Activated T-cell treated with anti-CD3 and anti-CD28 coated beads, Interleukin-2, amount 50 U/mL, for 24 hours (primary cell): Measurements from ENCODE around the gene BTBD2.

ENCODE experiments used
- DNase-seq: peaks from one replicate; pipeline ENCODE4 v3.0.0-alpha.2; 2020
- H3K27ac Mint-ChIP-seq: 2 replicates; pipeline ENCODE4 v1.8.0; 2020; ENCODE audit warnings: mild to moderate bottlenecking, mixed read lengths
- H3K27me3 Mint-ChIP-seq: 2 replicates; pipeline ENCODE4 v1.8.0; 2020; ENCODE audit warnings: mixed read lengths
- H3K36me3 Mint-ChIP-seq: 2 replicates; pipeline ENCODE4 v1.8.0; 2020; ENCODE audit warnings: low read depth, mixed read lengths
- H3K4me1 Mint-ChIP-seq: 2 replicates; pipeline ENCODE4 v1.8.0; 2020; ENCODE audit warnings: low read depth, mixed read lengths
- H3K4me3 Mint-ChIP-seq: 2 replicates; pipeline ENCODE4 v1.8.0; 2020; ENCODE audit warnings: mild to moderate bottlenecking, moderate library complexity, mixed read lengths
- H3K9me3 Mint-ChIP-seq: 2 replicates; pipeline ENCODE4 v1.8.0; 2020; ENCODE audit warnings: mixed read lengths

The BTBD2 gene

DNA sequence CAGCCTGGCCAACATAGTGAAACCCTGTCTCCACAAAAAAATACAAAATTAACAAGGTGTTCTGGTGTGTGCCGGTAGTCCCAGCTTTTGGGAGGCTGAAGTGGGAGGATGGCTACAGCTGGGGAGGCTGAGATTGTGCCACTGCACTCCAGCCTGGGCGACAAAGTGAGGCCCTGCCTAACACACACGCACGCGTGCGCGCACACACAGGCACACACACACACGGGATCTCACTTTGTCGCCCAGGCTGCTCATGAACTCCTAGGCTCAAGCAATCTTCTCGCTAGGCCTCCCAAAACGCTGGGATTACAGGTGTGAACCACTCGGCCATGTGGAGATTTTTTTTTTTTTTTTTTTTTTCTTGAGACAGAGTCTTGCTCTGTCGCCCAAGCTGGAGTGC, 3.2 kb upstream of the BTBD2 start:
- Mint-ChIP-seq H3K4me3 (no peak overlapping the region), H3K27ac (no peak overlapping the region), H3K27me3 (no peaks in the 10 kb centered on the region)

DNA sequence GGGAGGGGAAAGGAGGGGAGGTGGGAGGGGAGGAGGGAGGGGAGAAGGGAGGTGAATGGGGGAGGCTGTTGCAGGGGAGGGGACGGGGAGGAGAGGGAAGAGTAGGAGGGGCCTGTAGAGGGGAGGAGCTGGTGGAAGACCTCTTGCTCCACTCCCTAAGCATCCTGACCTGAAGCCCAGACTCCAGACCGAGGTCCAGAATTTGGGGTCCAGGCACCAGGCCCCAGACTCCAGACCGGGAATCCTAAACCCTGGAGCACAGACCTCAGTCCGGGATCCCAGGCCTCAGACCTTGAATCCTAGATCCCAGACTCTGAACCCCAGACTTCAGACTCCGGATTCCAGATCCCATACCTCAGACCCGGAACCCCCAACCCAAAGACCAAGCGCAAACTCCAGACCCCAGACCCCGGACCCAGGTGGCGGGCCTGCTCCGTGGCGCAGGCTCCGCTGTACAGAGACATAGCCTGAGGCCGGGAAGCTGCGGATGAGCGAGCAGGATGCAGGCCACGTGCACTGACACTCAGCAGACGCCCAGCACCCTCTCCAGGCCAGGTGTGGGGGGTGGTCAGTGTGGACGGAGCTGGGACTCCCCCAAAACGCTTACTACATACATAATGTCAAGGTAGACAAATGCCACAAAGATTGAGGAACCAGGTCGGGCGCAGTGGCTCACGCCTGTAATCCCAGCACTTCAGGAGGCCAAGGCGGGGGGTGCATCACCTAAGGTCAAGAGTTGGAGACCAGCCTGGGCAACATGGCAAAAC, 710 bp upstream of the BTBD2 start:
- H3K4me1 Mint-ChIP-seq, result peaks cover 18% of the 10 kb centered on the region
- peaks cover 5% of the 10 kb centered on the region for H3K36me3 Mint-ChIP-seq
- peak; percentile 58 for DNase-seq
- H3K4me3 Mint-ChIP-seq, result peak overlapping the region; percentile 56
- peak overlapping the region; percentile 63 for H3K27ac Mint-ChIP-seq
- no peaks in the 10 kb centered on the region for H3K9me3 Mint-ChIP-seq
- no peaks in the 10 kb centered on the region for H3K27me3 Mint-ChIP-seq

More for the DNA sequence above, 3.2 kb upstream of the BTBD2 start:
- no peaks in the 10 kb centered on the region for H3K36me3 Mint-ChIP-seq
- peaks cover 13% of the 10 kb centered on the region for H3K4me1 Mint-ChIP-seq
- H3K9me3 Mint-ChIP-seq, result no peaks in the 10 kb centered on the region
- DNase-seq, result no peak

DNA sequence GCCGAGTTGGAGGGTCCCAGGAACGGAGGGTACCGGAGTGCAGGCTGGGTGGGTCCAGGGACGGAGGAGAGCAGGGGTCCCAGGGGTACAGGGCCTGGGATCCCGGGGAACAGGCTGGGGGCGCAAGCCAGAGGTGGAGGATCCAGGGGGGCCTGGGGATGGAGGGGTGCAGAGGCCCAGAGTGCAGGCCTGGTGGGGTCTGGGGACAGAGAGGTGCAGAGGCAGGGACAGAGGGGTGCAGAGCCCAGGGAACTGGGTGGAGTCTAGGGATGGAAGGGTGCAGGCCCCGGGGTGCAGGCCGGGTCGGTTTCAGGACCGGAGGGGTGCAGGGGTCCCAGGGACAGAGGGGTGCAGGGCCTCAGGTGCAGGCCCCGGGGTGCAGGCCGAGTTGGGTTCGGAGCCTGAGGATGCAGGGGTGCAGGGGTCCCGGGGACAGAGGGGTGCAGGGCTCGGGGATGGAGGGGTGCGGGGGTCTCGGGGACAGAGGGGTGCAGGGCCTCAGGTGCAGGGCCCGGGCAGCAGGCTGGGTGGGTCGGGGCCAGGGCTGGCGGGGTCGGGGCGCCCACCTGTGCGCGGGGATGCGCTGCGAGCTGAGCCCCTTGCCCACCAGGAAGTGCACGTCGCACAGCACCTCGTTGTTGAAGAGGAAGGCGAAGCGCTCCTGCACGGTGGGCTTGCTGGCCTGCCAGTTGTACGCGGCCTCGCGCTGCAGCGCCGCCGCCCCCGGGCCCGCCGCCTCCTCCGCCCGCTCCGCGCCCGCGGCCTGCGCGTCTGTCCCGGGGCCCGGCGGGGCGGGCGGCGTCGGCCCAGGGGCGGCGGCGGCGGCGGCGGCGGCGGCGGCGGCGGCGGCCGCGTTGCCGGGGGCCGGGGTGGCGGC, 545 bp downstream of the BTBD2 start:
- H3K9me3 Mint-ChIP-seq, result no peaks in the 10 kb centered on the region
- peak; percentile 65 for DNase-seq
- H3K36me3 Mint-ChIP-seq, result peaks cover 5% of the 10 kb centered on the region
- peak overlapping the region; percentile 69 for H3K4me3 Mint-ChIP-seq
- no peaks in the 10 kb centered on the region for H3K27me3 Mint-ChIP-seq
- H3K4me1 Mint-ChIP-seq, result peaks cover 18% of the 10 kb centered on the region
- H3K27ac Mint-ChIP-seq, result peak overlapping the region; percentile 26

DNA sequence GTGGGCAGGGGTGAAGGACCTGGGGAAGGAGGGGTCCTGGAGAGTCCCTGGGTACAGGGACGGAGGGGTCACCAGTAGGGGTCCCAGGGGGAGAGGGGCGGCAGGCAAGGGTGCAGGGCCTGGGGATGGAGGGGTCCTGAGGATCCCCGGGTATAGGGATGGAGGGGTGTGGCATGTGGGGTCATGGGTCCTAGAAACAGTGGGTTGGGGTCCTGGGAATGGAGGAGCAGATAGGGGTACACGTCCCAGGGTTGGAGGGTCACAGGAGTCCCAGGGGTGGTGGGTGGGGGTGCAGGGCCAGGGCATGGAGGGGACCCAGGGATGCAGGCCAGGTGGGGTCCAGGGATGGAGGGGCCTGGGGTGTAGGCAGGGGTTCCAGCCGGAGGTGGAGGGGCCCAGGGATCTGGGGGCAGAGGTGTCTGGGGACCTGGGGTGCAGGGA, 1.4 kb downstream of the BTBD2 start:
- DNase-seq, result no peak
- H3K4me1 Mint-ChIP-seq, result peaks cover 12% of the 10 kb centered on the region
- H3K27ac Mint-ChIP-seq, result no peak overlapping the region
- no peaks in the 10 kb centered on the region for H3K27me3 Mint-ChIP-seq
- H3K9me3 Mint-ChIP-seq, result no peaks in the 10 kb centered on the region
- no peak overlapping the region for H3K4me3 Mint-ChIP-seq
- H3K36me3 Mint-ChIP-seq, result peaks cover 5% of the 10 kb centered on the region

DNA sequence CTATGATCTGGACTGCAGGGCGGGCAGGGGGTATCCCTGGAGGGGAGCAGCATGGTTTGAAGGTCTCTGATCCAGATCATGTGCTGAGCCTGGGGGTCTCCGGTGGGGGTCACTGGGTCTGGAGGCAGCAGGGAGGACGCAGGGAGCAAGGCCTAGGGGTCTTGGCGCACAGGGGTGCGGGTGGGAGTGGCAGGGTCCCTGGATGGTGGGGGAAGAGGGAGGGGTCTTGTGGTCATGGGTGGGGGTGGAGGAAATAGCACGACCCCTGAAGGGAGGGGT, 1.9 kb downstream of the BTBD2 start:
- Mint-ChIP-seq H3K36me3 (peaks cover 5% of the 10 kb centered on the region), H3K4me1 (peaks cover 12% of the 10 kb centered on the region), H3K27ac (no peak overlapping the region), H3K9me3 (no peaks in the 10 kb centered on the region), H3K27me3 (no peaks in the 10 kb centered on the region), H3K4me3 (no peak overlapping the region)
- DNase-seq, result no peak

DNA sequence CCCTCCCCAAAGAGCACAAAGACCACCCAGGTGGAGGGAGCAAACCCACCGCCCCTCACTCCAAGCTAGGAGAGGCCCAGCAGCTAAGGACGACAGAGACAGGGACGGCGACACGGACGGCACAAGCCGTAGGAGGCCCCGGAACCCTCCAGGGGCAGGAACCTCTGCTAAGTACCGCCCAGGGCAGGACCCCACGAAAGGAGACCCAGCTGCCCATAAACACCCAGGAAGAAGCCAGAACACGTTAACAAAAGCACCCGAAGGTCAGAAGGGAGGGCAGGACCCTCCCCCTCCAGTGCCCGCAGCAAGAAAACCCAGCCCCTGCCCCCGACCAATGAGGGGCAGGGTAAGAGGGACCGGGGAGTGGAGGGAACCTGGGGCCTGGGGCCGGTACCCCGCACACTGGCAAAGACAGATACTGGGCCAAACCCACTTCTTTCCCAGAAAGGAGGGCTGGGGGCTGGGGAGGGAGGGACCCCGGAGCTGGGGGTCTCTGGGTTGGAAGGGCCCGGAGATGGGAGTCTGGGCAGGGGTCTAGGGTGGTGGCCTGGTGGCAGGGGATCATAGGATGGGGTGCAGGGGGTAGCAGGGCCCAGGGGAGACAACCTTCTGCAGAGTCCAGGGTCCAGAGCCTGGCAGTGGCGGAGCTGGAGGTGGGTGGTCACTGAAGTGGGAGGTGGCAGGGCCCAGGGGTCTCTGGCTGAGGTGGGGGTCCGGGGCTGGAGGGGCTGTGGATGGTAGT, 2.4 kb downstream of the BTBD2 start:
- Mint-ChIP-seq H3K36me3 (peaks cover 5% of the 10 kb centered on the region), H3K9me3 (no peaks in the 10 kb centered on the region), H3K4me1 (peaks cover 12% of the 10 kb centered on the region), H3K27me3 (no peaks in the 10 kb centered on the region), H3K27ac (no peak overlapping the region), H3K4me3 (no peak overlapping the region)
- no peak for DNase-seq

DNA sequence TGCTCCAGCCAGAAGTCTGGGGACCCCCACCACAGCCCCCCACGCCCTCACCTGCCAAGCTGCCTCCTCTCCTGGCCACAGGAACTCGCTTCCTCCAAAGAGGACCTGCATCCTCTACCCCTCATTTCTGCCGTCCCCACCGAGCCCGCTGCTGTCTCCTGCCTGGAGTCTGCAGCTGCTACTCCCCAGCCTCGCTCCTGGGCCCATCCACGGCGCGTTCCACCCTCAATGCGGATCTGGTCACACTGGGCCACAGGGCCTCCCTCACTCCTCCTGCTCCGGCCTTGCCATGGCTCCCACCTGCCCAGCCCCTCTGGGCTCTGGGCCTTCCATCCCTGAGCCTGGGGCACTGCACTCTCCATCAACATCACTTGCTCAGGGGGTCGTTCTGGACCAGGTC, 4.3 kb downstream of the BTBD2 start:
- H3K27ac Mint-ChIP-seq, result no peak overlapping the region

DNA sequence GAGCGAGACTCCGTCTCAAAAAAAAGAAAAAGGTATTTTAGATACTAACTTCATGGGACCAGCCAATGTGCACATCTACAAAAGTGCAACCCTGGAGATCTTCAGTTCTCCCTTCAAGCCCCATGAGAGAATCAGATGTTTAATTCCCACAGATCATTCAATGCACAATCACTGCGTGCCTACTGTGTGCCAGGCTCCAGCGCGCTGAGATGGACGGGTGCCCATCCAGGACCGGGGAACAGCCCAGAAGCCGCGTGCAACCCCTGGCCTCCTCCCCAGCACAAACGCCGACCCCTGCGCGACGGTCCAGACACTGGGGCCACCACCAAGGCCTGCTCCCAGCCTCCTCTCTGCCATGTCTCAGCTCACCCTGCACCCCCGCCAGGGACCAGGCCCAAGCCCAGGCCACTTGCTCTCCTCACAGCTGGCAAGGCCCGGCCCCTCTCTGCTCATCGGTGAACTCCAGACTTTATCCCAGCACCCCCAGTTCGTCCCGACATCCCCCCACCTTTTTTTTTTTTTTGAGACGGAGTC, 5.3 kb downstream of the BTBD2 start:
- Mint-ChIP-seq H3K36me3 (peaks cover 5% of the 10 kb centered on the region), H3K27ac (peak overlapping the region; percentile 33)

More for the DNA sequence above, 4.3 kb downstream of the BTBD2 start:
- DNase-seq, result no peak
- Mint-ChIP-seq H3K4me1 (peaks cover 8% of the 10 kb centered on the region), H3K9me3 (no peaks in the 10 kb centered on the region), H3K27me3 (no peaks in the 10 kb centered on the region), H3K4me3 (no peak overlapping the region), H3K36me3 (peaks cover 5% of the 10 kb centered on the region)

DNA sequence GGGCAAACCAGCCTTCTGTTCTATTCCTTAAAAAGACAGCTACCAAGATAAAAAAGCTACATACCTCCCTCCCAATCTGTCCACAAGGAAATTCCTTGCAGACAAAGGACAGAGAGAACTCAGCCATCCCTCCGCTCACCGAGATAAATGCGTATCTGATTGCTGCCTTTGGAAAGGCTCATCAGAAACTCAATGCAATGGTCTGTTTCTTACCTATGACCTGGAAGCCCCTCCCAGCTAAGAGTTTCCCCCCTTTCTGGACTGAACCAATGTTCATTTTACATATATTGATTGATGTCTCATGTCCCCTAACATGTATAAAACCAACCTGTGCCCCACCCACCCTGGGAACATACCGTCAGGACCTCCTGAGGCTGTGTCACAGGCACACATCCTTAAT, 11.6 kb downstream of the BTBD2 start:
- H3K27me3 Mint-ChIP-seq, result no peaks in the 10 kb centered on the region
- peaks cover 4% of the 10 kb centered on the region for H3K4me1 Mint-ChIP-seq
- no peak overlapping the region for H3K27ac Mint-ChIP-seq
- no peak for DNase-seq
- H3K36me3 Mint-ChIP-seq, result peaks cover 14% of the 10 kb centered on the region
- no peak overlapping the region for H3K4me3 Mint-ChIP-seq
- H3K9me3 Mint-ChIP-seq, result no peaks in the 10 kb centered on the region

More for the DNA sequence above, 5.3 kb downstream of the BTBD2 start:
- no peaks in the 10 kb centered on the region for H3K9me3 Mint-ChIP-seq
- H3K4me1 Mint-ChIP-seq, result peaks cover 6% of the 10 kb centered on the region
- no peak for DNase-seq
- H3K4me3 Mint-ChIP-seq, result no peak overlapping the region
- H3K27me3 Mint-ChIP-seq, result no peaks in the 10 kb centered on the region

DNA sequence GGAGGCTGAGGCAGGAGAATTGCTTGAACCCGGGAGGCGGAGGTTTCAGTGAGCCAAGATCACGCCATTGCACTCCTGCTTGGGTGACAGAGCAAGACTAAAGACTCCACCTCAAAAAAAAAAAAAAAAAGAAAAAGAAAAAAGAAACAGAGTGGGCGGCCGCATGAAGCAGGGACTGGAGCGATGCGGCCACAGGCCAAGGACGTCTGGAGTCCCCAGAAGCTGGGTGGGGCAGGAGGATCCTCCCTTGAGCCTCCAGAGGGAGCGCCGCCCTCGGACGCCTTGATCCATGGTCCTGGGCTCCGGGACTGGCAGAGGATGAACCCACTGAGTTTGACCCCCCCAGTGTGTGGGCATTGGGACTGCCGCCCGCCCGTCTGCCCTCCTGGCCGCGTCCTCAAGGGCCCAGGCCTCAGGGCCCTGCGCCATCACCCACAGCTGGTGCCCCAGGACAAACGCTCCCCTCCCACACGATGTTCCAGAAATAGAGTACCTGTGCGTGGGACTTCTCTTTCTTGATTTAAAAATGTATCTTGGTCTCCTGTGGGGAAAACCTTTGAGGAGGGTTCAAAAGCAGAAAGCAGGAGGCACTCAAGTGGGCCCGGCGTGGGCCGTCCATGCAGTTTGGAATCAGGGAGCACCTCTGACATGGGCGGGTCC, 15.5 kb downstream of the BTBD2 start:
- Mint-ChIP-seq H3K4me1 (peaks cover 2% of the 10 kb centered on the region), H3K27me3 (no peaks in the 10 kb centered on the region), H3K27ac (no peak overlapping the region), H3K9me3 (no peaks in the 10 kb centered on the region), H3K4me3 (no peak overlapping the region), H3K36me3 (peaks cover 26% of the 10 kb centered on the region)
- no peak for DNase-seq

DNA sequence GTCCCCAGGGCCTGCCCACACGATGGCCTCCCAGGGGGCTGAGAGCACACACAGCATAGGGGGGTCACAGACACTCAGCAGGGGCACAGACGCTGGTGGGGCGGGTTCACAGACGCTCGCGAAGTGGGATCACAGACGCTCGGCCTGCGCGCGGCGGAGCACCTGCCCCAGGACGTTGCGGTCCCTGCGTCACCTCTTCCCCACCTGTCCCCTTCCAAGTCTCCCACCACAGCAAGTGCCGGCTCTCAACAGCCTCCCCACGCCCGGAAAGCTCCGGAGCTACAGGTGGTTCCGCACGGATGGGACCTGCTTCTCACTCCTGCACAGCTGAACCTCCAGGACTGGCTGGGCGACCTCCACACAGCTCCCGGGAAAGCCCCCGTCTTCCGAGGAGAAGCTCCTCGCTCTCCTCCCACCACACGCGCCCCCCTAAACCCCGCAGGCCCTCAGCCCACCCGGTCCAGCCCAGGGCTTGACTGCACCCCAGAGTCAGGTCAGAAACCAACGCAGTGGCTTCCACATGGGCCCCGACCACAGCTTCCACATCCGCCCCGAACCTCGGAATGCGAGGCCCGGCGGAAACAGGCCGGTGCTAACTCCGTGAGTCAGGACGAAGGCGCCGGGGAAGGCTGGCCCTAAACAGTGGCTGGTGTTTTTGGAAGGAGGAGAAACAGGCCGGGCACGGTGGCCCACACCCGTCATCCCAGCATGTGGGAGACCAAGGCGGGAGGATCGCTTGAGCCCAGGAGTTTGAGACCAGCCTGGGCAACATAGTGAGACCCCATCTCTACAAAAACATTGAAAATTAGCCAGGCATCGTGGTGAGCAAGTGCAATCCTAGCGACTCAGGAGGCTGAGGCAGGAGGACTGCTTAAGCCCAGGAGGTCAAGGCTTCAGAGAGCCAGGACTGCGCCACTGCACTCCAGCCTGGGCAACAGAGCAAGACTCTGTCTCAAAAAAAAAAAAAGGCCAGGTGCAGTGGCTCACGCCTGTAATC, 16.5 kb downstream of the BTBD2 start:
- Mint-ChIP-seq H3K4me3 (no peak overlapping the region), H3K27ac (no peak overlapping the region), H3K27me3 (no peaks in the 10 kb centered on the region), H3K4me1 (peaks cover 2% of the 10 kb centered on the region), H3K36me3 (peaks cover 26% of the 10 kb centered on the region), H3K9me3 (no peaks in the 10 kb centered on the region)
- no peak for DNase-seq

DNA sequence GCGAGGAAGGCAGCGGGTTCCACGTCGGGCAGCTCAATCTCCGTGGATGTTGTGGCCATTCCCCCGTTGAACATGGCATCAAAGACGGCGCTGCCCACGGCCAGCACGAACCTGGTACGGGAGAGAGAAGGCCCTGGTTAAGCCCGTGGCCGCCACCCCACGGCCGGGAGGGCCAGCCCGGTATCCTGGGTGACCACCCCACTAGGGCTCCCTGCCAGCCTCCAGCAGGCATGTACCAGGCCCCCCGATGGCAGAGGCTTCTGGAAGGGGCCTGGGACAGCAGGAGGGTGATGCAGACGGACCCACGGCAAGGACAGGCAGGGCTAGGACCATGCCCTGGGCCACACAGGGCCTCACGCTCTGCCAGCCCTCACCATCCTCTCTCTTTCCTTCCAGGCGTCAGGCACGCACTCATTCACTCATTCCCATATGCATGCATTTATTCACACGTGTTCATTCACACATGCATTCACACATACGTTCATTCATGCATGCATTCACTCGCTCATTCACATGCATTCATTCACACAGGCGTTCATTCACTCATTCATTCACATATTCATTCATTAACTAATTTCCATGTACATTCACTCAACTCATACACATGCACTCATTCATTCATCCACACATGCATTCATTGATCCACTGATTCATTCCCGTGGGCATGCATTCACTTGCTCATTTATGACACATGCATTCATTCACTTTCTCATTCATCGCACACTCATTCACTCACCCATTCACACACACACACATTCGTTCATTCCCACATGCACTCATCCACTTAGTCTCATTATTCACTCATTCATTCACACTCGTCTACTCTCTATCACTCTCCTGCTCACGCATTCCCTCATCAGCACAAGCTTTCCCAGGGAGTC, 17.9 kb downstream of the BTBD2 start:
- Mint-ChIP-seq H3K9me3 (no peaks in the 10 kb centered on the region), H3K27ac (no peak overlapping the region), H3K36me3 (peaks cover 21% of the 10 kb centered on the region), H3K4me3 (no peak overlapping the region), H3K27me3 (no peaks in the 10 kb centered on the region), H3K4me1 (peaks cover 2% of the 10 kb centered on the region)
- no peak for DNase-seq
